Femur (tissue), 1 donor: ENCODE results near the gene ZNF554.

ENCODE experiments used
- DNase-seq: peaks from one replicate; pipeline ENCODE4 v3.0.0-alpha.2; 2017

ZNF554 gene

GRCh38 chr19:2819540-2820111, at the start of gene ZNF554:
ZNF554 (plus strand) TSS chr19:2819868; CDS start chr19:2820072, 204 bp downstream.
- peak; percentile 97 for DNase-seq

- DNase-seq, result peak; percentile 79
Measured at GRCh38 chr19:2770055-2771013, 49.3 kb upstream of the ZNF554 start.

- peak; percentile 59 for DNase-seq
Measured at GRCh38 chr19:2771786-2772674, 47.6 kb upstream of the ZNF554 start.

GRCh38 chr19:2774083-2774679, 45.5 kb upstream of the ZNF554 start:
- no peak for DNase-seq

GRCh38 chr19:2774953-2775555, 44.6 kb upstream of the ZNF554 start:
- no peak for DNase-seq

GRCh38 chr19:2775556-2776430, 43.9 kb upstream of the ZNF554 start:
- DNase-seq, result peak; percentile 47

- no peak for DNase-seq
Measured at GRCh38 chr19:2777952-2778683, 41.5 kb upstream of the ZNF554 start.

GRCh38 chr19:2779121-2779740, 40.4 kb upstream of the ZNF554 start:
- DNase-seq, result no peak

- no peak for DNase-seq
Measured at GRCh38 chr19:2780284-2780683, 39.4 kb upstream of the ZNF554 start.

GRCh38 chr19:2782329-2782935, 37.2 kb upstream of the ZNF554 start:
- DNase-seq, result no peak

- peak; percentile 99 for DNase-seq
Measured at GRCh38 chr19:2782936-2783780, 36.5 kb upstream of the ZNF554 start, which contains the start of gene SGTA. SGTA (minus strand) TSS chr19:2783273; CDS start chr19:2769068, 14,205 bp downstream.

- DNase-seq, result no peak
Measured at GRCh38 chr19:2783781-2784145, 35.9 kb upstream of the ZNF554 start.

GRCh38 chr19:2785244-2785997, 34.2 kb upstream of the ZNF554 start, which contains the start of gene THOP1:
THOP1 (plus strand) TSS chr19:2785503; CDS start chr19:2785663, 160 bp downstream.
- peak; percentile 99 for DNase-seq

GRCh38 chr19:2787115-2787514, 32.6 kb upstream of the ZNF554 start:
- no peak for DNase-seq

- no peak for DNase-seq
Measured at GRCh38 chr19:2788237-2788636, 31.4 kb upstream of the ZNF554 start.

- DNase-seq, result no peak
Measured at GRCh38 chr19:2790194-2790556, 29.5 kb upstream of the ZNF554 start.

- DNase-seq, result no peak
Measured at GRCh38 chr19:2790557-2791271, 29.0 kb upstream of the ZNF554 start.
